Naive thymus-derived CD4-positive, alpha-beta T cell (primary cell): Measurements from ENCODE around the gene ADGRL3. TPM values are rescaled to one million over a fixed set of nuclear protein-coding genes. Genes with fewer than 3 reads are reported as not detected.
"Not testable (repeated sequence)": the region's sequence is repeated elsewhere in the genome, so short reads cannot be mapped to it uniquely, and the experiment has no call there.

Experiments
- ATAC-seq: fragments of 150-1000 bp; cut with Tn5 transposase; 2 replicates; pipeline ENCODE4 v1.10.0; 2021; ENCODE audit warnings: mild to moderate bottlenecking, moderate library complexity
- CTCF ChIA-PET: fragments of 350-600 bp; sonication (Branson Sonifier 250); formaldehyde crosslinking; loops from one replicate; lab custom pipeline; 2021; ENCODE audit warnings: antibody characterized with exemption; lab: Charles Lee
- POLR2A ChIA-PET: fragments of 350-600 bp; sonication (Branson Sonifier 250); formaldehyde crosslinking; loops from one replicate; lab custom pipeline; 2021; ENCODE audit warnings: antibody characterized with exemption, inconsistent platforms; lab: Charles Lee
- DNase-seq, 9 donors: peaks; one replicate each; pipeline versions ENCODE4 v3.0.0 to v3.0.0-alpha.2; 2020 to 2022; ENCODE audit warnings: mixed read lengths in 1 of 9
- H3K27ac ChIP-seq: one replicate; pipeline ENCODE4 v1.7.0; 2013; ENCODE audit warnings: mild to moderate bottlenecking, low read depth, low read length, moderate library complexity
- H3K27me3 ChIP-seq, 2 donors: one replicate each; pipeline ENCODE4 v1.7.0; 2013; ENCODE audit warnings: low read length in 2 of 2, mild to moderate bottlenecking in 2 of 2, moderate library complexity in 2 of 2; ENCODE audit not compliant: control insufficient read depth in 2 of 2, insufficient read depth in 2 of 2
- H3K36me3 ChIP-seq, 3 experiments: 1 replicate in 2 of 3; 2 replicates in 1 of 3; pipeline ENCODE4 v1.7.0; 2013; ENCODE audit warnings: low read length in 3 of 3, mild to moderate bottlenecking in 3 of 3, moderate library complexity in 1 of 3; ENCODE audit not compliant: insufficient read depth in 3 of 3, control insufficient read depth in 2 of 3
- H3K4me1 ChIP-seq, 2 donors: one replicate each; pipeline ENCODE4 v1.7.0; 2013; ENCODE audit warnings: low read length in 2 of 2, mild to moderate bottlenecking in 2 of 2, moderate library complexity in 1 of 2; ENCODE audit not compliant: control insufficient read depth in 2 of 2, insufficient read depth in 2 of 2
- H3K4me3 ChIP-seq: 2 replicates; pipeline ENCODE4 v1.7.0; 2013; ENCODE audit warnings: mild to moderate bottlenecking, low read length
- H3K9me3 ChIP-seq, 3 experiments: 1 replicate in 2 of 3; 2 replicates in 1 of 3; pipeline ENCODE4 v1.7.0; 2013; ENCODE audit warnings: low read length in 3 of 3; ENCODE audit not compliant: control insufficient read depth in 2 of 3
- H3K27ac Mint-ChIP-seq, 9 donors: one replicate each; pipeline ENCODE4 v1.8.0; 2020 to 2022; ENCODE audit warnings: mixed read lengths in 9 of 9, mild to moderate bottlenecking in 8 of 9, moderate library complexity in 5 of 9, inconsistent platforms in 2 of 9
- H3K27me3 Mint-ChIP-seq, 5 donors: one replicate each; pipeline ENCODE4 v1.8.0; 2021 to 2022; ENCODE audit warnings: mixed read lengths in 5 of 5, mild to moderate bottlenecking in 1 of 5
- H3K36me3 Mint-ChIP-seq, 5 donors: one replicate each; pipeline ENCODE4 v1.8.0; 2020 to 2022; ENCODE audit warnings: mixed read lengths in 5 of 5, mild to moderate bottlenecking in 3 of 5, inconsistent platforms in 1 of 5
- H3K4me1 Mint-ChIP-seq, 7 donors: one replicate each; pipeline ENCODE4 v1.8.0; 2020 to 2022; ENCODE audit warnings: mixed read lengths in 7 of 7, mild to moderate bottlenecking in 3 of 7, inconsistent platforms in 1 of 7
- H3K4me3 Mint-ChIP-seq, 10 donors: one replicate each; pipeline ENCODE4 v1.8.0; 2020 to 2022; ENCODE audit warnings: mild to moderate bottlenecking in 10 of 10, mixed read lengths in 10 of 10, moderate library complexity in 6 of 10, inconsistent platforms in 2 of 10
- H3K9me3 Mint-ChIP-seq, 11 donors: one replicate each; pipeline ENCODE4 v1.8.0; 2020 to 2022; ENCODE audit warnings: mixed read lengths in 11 of 11, mild to moderate bottlenecking in 4 of 11, inconsistent platforms in 1 of 11, moderate library complexity in 1 of 11
- intact Hi-C, 2 donors: fragments of 100-400 bp; cut with micrococcal nuclease; formaldehyde crosslinking; loops; one replicate each; pipeline ENCODE4 v1.15.1; 2023
- polyA plus RNA-seq, 2 donors: library from polyadenylated mRNA; unstranded; fragments of 300-500 nt; fragmentation: Illumina TruSeq; gene quantifications; one replicate each; pipeline ENCODE4 v1.2.3, GENCODE V29; 2021
- total RNA-seq, 6 experiments: library from RNA in 5 of 6; stranded (reverse) in 5 of 6; gene quantifications; 1 replicate in 5 of 6; 2 replicates in 1 of 6; pipeline ENCODE4 v1.2.3 and lab custom pipeline; 2021 to 2026

Gene ADGRL3
- total and polyA plus RNA-seq, 7 experiments from 2014 or later, result not detected

DNA sequence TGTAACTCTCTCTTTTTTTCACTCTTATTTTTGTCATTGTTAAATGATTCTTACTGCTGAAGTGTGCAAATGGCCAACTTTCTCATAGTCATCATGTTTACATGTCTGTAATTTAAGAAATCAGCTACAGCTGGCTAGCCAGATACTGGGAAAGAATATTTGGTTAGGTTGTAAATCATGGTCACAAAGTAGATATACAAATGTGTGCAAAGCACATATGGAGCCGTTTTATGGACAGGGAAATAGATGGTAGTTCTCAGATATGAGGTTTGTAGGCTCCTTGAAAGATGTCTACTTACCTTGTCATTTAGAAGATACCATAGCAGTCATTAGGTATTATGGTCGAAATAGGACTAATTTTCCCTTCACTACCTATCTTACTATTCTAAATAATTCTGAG lies 430.4 kb downstream of the ADGRL3 start:
- Mint-ChIP-seq H3K4me3 (no peak overlapping the region), H3K36me3 (no peaks in the 10 kb centered on the region), H3K9me3 (peaks cover 0 to 18% (median 8%) of the 10 kb centered on the region in 11 donors), H3K4me1 (no peaks in the 10 kb centered on the region), H3K27ac (no peak overlapping the region), H3K27me3 (no peaks in the 10 kb centered on the region)
- Histone ChIP-seq H3K4me3 (no peak overlapping the region), H3K27ac (no peak overlapping the region), H3K27me3 (no peaks in the 10 kb centered on the region), H3K4me1 (no peaks in the 10 kb centered on the region), H3K9me3 (no peaks in the 10 kb centered on the region), H3K36me3 (no peaks in the 10 kb centered on the region)
- ATAC-seq (no peak), DNase-seq (no peak)
- intact Hi-C loops, result no loop called here
- CTCF ChIA-PET, result no interaction called here
- POLR2A ChIA-PET, result no interaction called here

DNA sequence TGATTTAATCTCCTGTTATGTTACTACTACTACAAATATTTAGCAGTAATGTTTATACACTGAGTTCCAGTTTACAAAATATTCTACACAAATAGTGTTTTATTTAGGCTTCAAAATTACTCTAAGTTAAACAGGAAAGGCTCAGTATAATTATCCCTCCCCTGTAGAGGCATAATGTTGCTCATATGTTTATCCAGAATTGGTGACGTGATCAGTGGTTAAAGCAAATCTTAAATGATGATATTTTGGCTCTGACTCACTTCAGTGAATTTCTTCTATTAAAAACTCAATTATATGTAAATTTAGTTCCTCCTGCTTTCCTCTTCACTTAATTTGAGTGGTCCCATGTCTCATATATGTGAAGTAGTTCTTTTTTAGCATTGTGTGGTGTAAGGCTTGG lies 438.5 kb downstream of the ADGRL3 start:
- no peak overlapping the region for H3K4me3 Mint-ChIP-seq
- Histone ChIP-seq H3K4me1 (no peaks in the 10 kb centered on the region), H3K9me3 (no peaks in the 10 kb centered on the region), H3K4me3 (no peak overlapping the region), H3K36me3 (no peaks in the 10 kb centered on the region), H3K27ac (no peak overlapping the region), H3K27me3 (no peaks in the 10 kb centered on the region)
- no peaks in the 10 kb centered on the region for H3K4me1 Mint-ChIP-seq
- DNase-seq, result no peak
- H3K27ac Mint-ChIP-seq, result no peak overlapping the region
- intact Hi-C loops, result no loop called here
- no peak for ATAC-seq
- H3K36me3 Mint-ChIP-seq, result no peaks in the 10 kb centered on the region
- H3K27me3 Mint-ChIP-seq, result no peaks in the 10 kb centered on the region
- peaks cover 0 to 24% (median 5%) of the 10 kb centered on the region in 11 donors for H3K9me3 Mint-ChIP-seq
- ChIA-PET POLR2A (no interaction called here), CTCF (no interaction called here)

DNA sequence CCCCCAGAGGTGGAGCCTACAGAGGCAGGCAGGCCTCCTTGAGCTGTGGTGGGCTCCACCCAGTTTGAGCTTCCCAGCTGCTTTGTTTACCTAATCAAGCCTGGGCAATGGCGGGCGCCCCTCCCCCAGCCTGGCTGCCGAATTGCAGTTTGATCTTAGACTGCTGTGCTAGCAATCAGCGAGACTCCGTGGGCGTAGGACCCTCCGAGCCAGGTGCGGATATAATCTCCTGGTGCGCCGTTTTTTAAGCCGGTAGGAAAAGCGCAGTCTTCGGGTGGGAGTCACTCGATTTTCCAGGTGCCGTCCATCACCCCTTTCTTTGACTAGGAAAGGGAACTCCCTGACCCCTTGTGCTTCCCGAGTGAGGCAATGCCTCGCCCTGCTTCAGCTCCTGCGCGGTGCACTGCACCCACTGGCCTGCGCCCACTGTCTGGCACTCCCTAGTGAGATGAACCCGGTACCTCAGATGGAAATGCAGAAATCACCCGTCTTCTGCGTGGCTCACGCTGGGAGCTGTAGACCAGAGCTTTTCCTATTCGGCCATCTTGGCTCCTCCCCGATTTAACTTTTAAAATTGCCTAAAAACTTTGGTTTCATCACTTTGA lies 446.7 kb downstream of the ADGRL3 start:
- POLR2A ChIA-PET, result not testable (repeated sequence)

DNA sequence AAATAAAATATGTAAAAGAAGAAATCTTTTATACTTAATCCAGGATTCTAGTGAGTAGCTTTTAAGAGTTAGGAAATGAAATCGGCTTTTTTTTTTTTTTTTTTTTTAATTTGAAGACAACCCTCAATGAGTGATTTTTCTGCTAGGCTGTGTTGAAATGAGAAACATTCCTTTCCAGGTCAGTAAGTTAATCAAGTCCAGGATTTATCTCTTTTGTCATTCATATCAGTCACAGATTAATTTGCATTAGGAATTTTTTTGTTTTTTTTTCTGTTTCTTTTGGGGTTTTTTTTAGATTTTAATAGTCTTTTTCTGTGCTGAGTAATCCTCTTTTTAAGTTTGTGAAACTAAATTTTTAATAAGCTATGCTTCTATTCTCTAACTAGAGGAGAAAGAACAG lies 448.1 kb downstream of the ADGRL3 start:
- DNase-seq (no peak), ATAC-seq (no peak)
- Histone ChIP-seq H3K9me3 (no peaks in the 10 kb centered on the region), H3K4me3 (no peak overlapping the region), H3K4me1 (no peaks in the 10 kb centered on the region), H3K27me3 (no peaks in the 10 kb centered on the region), H3K27ac (no peak overlapping the region), H3K36me3 (no peaks in the 10 kb centered on the region)
- Mint-ChIP-seq H3K36me3 (no peaks in the 10 kb centered on the region), H3K9me3 (peaks cover 0 to 10% (median 5%) of the 10 kb centered on the region in 11 donors), H3K4me3 (no peak overlapping the region), H3K4me1 (no peaks in the 10 kb centered on the region), H3K27ac (no peak overlapping the region), H3K27me3 (no peaks in the 10 kb centered on the region)
- POLR2A ChIA-PET, result no interaction called here
- CTCF ChIA-PET, result no interaction called here
- intact Hi-C loops, result no loop called here

More for the DNA sequence above, 446.7 kb downstream of the ADGRL3 start:
- H3K36me3 Mint-ChIP-seq, H3K27ac ChIP-seq, H3K4me1 ChIP-seq, ATAC-seq, H3K27me3 Mint-ChIP-seq, H3K4me1 Mint-ChIP-seq, intact Hi-C loops, H3K4me3 Mint-ChIP-seq, DNase-seq, H3K27ac Mint-ChIP-seq, H3K36me3 ChIP-seq, H3K4me3 ChIP-seq, H3K27me3 ChIP-seq, H3K9me3 ChIP-seq, CTCF ChIA-PET, H3K9me3 Mint-ChIP-seq: not testable (repeated sequence)

DNA sequence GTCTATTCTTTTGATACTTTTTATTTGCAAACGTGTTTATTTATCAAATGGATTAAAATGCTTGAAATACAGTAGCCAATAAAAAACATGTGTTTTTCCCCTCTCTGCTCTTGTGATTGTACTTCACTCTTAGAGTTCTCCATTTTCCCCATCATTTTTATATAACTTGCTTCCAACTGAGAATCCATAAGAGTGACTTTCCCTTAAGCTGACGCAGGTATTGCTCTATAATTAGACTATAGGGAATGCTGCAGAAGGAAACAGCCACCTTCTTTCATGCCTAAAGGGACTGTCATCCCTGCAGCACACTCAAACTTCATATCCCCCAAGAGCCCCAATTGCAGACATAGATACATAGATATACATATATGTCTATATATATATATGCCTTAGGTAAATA lies 456.9 kb downstream of the ADGRL3 start:
- ATAC-seq, result no peak
- H3K27me3 Mint-ChIP-seq, result no peaks in the 10 kb centered on the region
- no peaks in the 10 kb centered on the region for H3K4me1 ChIP-seq
- intact Hi-C loops, result no loop called here
- H3K36me3 Mint-ChIP-seq, result no peaks in the 10 kb centered on the region
- H3K4me3 Mint-ChIP-seq, result no peak overlapping the region
- H3K9me3 Mint-ChIP-seq, result peaks cover 0 to 12% (median 2%) of the 10 kb centered on the region in 11 donors
- DNase-seq, result no peak
- no peaks in the 10 kb centered on the region for H3K36me3 ChIP-seq
- CTCF ChIA-PET, result no interaction called here
- H3K27ac ChIP-seq, result no peak overlapping the region
- H3K4me3 ChIP-seq, result no peak overlapping the region
- POLR2A ChIA-PET, result no interaction called here
- peaks cover 0 to under 1% (median 0%) of the 10 kb centered on the region in 3 experiments for H3K9me3 ChIP-seq
- no peak overlapping the region for H3K27ac Mint-ChIP-seq
- H3K27me3 ChIP-seq, result no peaks in the 10 kb centered on the region
- no peaks in the 10 kb centered on the region for H3K4me1 Mint-ChIP-seq

DNA sequence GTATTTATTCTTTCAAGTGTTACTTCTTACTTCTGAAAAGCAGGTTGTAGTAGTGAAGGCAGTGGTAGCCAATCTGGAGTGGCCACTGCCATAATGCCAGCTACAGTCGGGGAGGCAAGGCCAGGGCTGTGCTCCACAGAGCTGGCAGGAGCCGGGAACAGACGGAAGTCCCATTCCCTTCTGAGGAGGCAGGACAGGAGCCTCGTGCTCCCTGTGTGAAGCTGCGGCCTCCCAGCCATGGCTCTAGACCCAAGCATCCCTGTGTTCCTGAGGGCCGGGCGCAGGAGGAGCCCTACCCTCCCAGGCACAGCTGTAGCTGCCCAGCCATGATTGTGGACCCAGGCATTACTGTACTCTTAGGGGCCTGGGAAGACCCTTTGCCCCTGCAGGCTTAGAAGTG lies 461.8 kb downstream of the ADGRL3 start:
- Histone ChIP-seq H3K27me3 (no peaks in the 10 kb centered on the region), H3K4me1 (no peaks in the 10 kb centered on the region), H3K36me3 (no peaks in the 10 kb centered on the region), H3K27ac (no peak overlapping the region), H3K9me3 (peaks cover 0 to 7% (median 0%) of the 10 kb centered on the region in 3 experiments), H3K4me3 (no peak overlapping the region)
- intact Hi-C loops, result no loop called here
- H3K27me3 Mint-ChIP-seq, result no peaks in the 10 kb centered on the region
- H3K4me1 Mint-ChIP-seq, result no peaks in the 10 kb centered on the region
- H3K4me3 Mint-ChIP-seq, result no peak overlapping the region
- no peaks in the 10 kb centered on the region for H3K36me3 Mint-ChIP-seq
- DNase-seq (no peak), ATAC-seq (no peak)
- peaks cover 0 to 15% (median 3%) of the 10 kb centered on the region in 11 donors for H3K9me3 Mint-ChIP-seq
- CTCF ChIA-PET, result no interaction called here
- POLR2A ChIA-PET, result no interaction called here
- H3K27ac Mint-ChIP-seq, result no peak overlapping the region

DNA sequence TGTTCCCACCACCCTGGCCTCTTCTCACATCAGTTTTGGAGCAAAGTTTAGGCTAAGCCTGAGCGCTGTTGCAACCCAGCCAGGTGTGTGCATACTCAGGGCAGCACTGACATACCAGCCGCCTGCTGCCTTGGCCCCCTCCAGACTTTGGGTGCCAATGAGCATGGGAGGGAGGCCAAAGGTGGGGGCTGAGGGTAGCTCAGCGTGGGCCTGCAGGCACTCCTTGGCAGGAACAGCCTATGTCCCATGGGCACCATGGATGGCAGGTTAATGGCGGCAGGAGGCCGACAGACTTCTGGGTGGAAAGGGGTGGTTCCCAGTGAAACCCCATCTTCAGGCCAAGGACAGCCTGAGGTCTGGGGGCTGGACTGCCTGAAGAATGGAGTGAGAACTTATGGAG lies 462.2 kb downstream of the ADGRL3 start:
- intact Hi-C loops, result no loop called here

More for the DNA sequence above, 462.2 kb downstream of the ADGRL3 start:
- Mint-ChIP-seq H3K27ac (no peak overlapping the region), H3K36me3 (no peaks in the 10 kb centered on the region), H3K4me1 (no peaks in the 10 kb centered on the region), H3K9me3 (peaks cover 0 to 15% (median 2%) of the 10 kb centered on the region in 11 donors), H3K27me3 (no peaks in the 10 kb centered on the region), H3K4me3 (no peak overlapping the region)
- ChIA-PET CTCF (no interaction called here), POLR2A (no interaction called here)
- Histone ChIP-seq H3K9me3 (peaks cover 0 to 7% (median 0%) of the 10 kb centered on the region in 3 experiments), H3K36me3 (no peaks in the 10 kb centered on the region), H3K4me3 (no peak overlapping the region), H3K27me3 (no peaks in the 10 kb centered on the region), H3K27ac (no peak overlapping the region), H3K4me1 (no peaks in the 10 kb centered on the region)
- no peak for DNase-seq
- no peak for ATAC-seq
